Muscle of arm (tissue), 12 donors: ENCODE data around the gene GJB3. TPM values are rescaled to one million over a fixed set of nuclear protein-coding genes. Genes with fewer than 3 reads are reported as not detected.
"Not testable (repeated sequence)": the region's sequence is repeated elsewhere in the genome, so short reads cannot be mapped to it uniquely, and the experiment has no call there.

ENCODE experiments used
- DNase-seq: peaks from one replicate; pipeline ENCODE4 v3.0.0-alpha.2; 2013
- polyA plus RNA-seq, 12 donors: library from polyadenylated mRNA; unstranded; fragments of 120-200 nt; gene quantifications; one replicate each; pipeline ENCODE4 v1.2.1, GENCODE V29; 2013; ENCODE audit not compliant: insufficient read length in 12 of 12

The GJB3 gene
- polyA plus RNA-seq, 12 donors: 0.14 to 7.6 (median 1.2) TPM; not detected in 7

- DNase-seq: no peak
These were observed 21.3 kb upstream of the GJB3 start, which contains the start of gene GJB4 for GRCh38 chr1:34759503-34760357. Gene GJB4, plus strand, starts transcription at chr1:34759740. Its CDS starts 1,515 bp downstream, at chr1:34761255.

- no peak for DNase-seq
These were observed 19.7 kb upstream of the GJB3 start for GRCh38 chr1:34761176-34761761.

- DNase-seq: no peak
These were observed 19.2 kb upstream of the GJB3 start for GRCh38 chr1:34761776-34762307.

GRCh38 chr1:34762474-34763141, 18.4 kb upstream of the GJB3 start:
- no peak for DNase-seq

- DNase-seq: no peak
These were observed 17.8 kb upstream of the GJB3 start for GRCh38 chr1:34763142-34763781.

- no peak for DNase-seq
These were observed 12.2 kb upstream of the GJB3 start for GRCh38 chr1:34768856-34769255.

GRCh38 chr1:34770891-34771504, 10.0 kb upstream of the GJB3 start:
- no peak for DNase-seq

- no peak for DNase-seq
These were observed 9.2 kb upstream of the GJB3 start for GRCh38 chr1:34771573-34772371.

GRCh38 chr1:34773114-34773513, 7.9 kb upstream of the GJB3 start:
- not testable (repeated sequence) for DNase-seq

GRCh38 chr1:34774957-34775356, 6.1 kb upstream of the GJB3 start:
- no peak for DNase-seq

- DNase-seq: no peak
These were observed 4.1 kb upstream of the GJB3 start for GRCh38 chr1:34776911-34777310.

GRCh38 chr1:34777519-34778321, 3.3 kb upstream of the GJB3 start:
- no peak for DNase-seq

GRCh38 chr1:34778381-34778780, 2.6 kb upstream of the GJB3 start:
- no peak for DNase-seq

- DNase-seq: no peak
These were observed 2.0 kb upstream of the GJB3 start for GRCh38 chr1:34779005-34779404.

- DNase-seq: no peak
These were observed 1.5 kb upstream of the GJB3 start for GRCh38 chr1:34779526-34779925.

- DNase-seq: no peak
These were observed 1.1 kb upstream of the GJB3 start for GRCh38 chr1:34779962-34780361.

GRCh38 chr1:34780528-34780927, 486 bp upstream of the GJB3 start:
- DNase-seq: no peak

GRCh38 chr1:34781844-34782391, 904 bp downstream of the GJB3 start:
- no peak for DNase-seq

GRCh38 chr1:34784751-34785221, 3.8 kb downstream of the GJB3 start:
- no peak for DNase-seq
